ENCODE measurements around the gene SLC39A7. TPM values are rescaled to one million over a fixed set of nuclear protein-coding genes. Genes with fewer than 3 reads are reported as not detected.

The SLC39A7 gene
- total and polyA plus RNA-seq, 2 of the 4 experiments (the other 2 are of a cell fraction): 135 to 208 TPM

DNA sequence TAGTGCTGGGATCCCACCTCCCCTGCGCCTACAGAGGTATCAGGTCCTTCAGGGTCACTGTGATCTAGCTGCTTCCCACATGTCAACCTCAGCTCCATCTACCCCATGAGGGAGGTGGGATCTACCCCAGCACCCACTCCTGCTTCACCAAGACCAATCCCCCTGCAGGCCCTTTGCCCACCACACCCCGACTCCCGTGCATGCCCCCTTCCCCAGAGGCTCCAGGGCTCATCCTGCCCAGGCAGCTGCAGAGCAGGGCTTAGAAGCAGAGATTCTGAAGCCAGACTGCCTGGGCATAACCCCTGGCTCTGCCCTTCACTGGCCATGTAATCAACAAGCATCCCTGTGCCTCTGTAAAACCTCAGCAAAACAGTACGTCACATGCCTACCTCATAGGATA lies 25.9 kb upstream of the SLC39A7 start:
- H2BK5ac ChIP-seq (ENCODE audit: low read depth, low read length, poor library complexity, severe bottlenecking): no peak overlapping the region
- H3K27ac ChIP-seq (ENCODE audit: insufficient read depth, low read length): no peak overlapping the region
- H4K91ac ChIP-seq (ENCODE audit: insufficient read depth, low read depth, low read length): no peak overlapping the region
- H3K79me1 ChIP-seq (ENCODE audit: low read depth in 1 of 2, low read length in 2 of 2): no peaks in the 10 kb centered on the region
- no peak overlapping the region for H3K14ac ChIP-seq (replicated peaks; ENCODE audit: low read depth, low read length)
- H3K4me1 ChIP-seq (ENCODE audit: control insufficient read depth, insufficient read depth, low read length): no peaks in the 10 kb centered on the region
- intact Hi-C loops (cut with micrococcal nuclease) (no loop called here), dilution Hi-C loops (cut with HindIII; ENCODE audit: low sequenced_read_pairs, unreplicated experiment) (no loop called here), in situ Hi-C loops (cut with MboI; ENCODE audit: low sequenced_read_pairs) (no loop called here)
- no peak for ATAC-seq (ENCODE audit: low read depth)
- 80% methylated on average over 1 of the region's 4 CpGs; no CpG with 5 or more reads in 1 of the 2 experiments for WGBS, 2 experiments (ENCODE audit: extremely low coverage in 2 of 2, insufficient read length in 1 of 2)
- H2AK9ac ChIP-seq (replicated peaks; ENCODE audit: low read depth, low read length, poor library complexity): no peak overlapping the region
- no peaks in the 10 kb centered on the region for H3K9me1 ChIP-seq (ENCODE audit: insufficient read depth, low read length)
- no peak overlapping the region for H2AFZ ChIP-seq (replicated peaks; ENCODE audit: low read length, poor library complexity)
- H2BK15ac ChIP-seq (ENCODE audit: low read depth, low read length): no peak overlapping the region
- no peak for DNase-seq
- CTCF ChIA-PET: no interaction called here
- no TSS peak for BruUV-seq (replicated peaks)
- TF ChIP-seq, protein P1, sequence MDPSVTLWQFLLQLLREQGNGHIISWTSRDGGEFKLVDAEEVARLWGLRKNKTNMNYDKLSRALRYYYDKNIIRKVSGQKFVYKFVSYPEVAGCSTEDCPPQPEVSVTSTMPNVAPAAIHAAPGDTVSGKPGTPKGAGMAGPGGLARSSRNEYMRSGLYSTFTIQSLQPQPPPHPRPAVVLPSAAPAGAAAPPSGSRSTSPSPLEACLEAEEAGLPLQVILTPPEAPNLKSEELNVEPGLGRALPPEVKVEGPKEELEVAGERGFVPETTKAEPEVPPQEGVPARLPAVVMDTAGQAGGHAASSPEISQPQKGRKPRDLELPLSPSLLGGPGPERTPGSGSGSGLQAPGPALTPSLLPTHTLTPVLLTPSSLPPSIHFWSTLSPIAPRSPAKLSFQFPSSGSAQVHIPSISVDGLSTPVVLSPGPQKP (IDR thresholded peaks at IDR 0.05; ENCODE audit: borderline replicate concordance, low read depth, low read length): no peak
- TF ChIP-seq, protein P2, sequence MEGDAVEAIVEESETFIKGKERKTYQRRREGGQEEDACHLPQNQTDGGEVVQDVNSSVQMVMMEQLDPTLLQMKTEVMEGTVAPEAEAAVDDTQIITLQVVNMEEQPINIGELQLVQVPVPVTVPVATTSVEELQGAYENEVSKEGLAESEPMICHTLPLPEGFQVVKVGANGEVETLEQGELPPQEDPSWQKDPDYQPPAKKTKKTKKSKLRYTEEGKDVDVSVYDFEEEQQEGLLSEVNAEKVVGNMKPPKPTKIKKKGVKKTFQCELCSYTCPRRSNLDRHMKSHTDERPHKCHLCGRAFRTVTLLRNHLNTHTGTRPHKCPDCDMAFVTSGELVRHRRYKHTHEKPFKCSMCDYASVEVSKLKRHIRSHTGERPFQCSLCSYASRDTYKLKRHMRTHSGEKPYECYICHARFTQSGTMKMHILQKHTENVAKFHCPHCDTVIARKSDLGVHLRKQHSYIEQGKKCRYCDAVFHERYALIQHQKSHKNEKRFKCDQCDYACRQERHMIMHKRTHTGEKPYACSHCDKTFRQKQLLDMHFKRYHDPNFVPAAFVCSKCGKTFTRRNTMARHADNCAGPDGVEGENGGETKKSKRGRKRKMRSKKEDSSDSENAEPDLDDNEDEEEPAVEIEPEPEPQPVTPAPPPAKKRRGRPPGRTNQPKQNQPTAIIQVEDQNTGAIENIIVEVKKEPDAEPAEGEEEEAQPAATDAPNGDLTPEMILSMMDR (conservative IDR thresholded peaks at IDR 0.05; ENCODE audit: low read depth, low read length): no peak
- TF ChIP-seq POLR2A (IDR thresholded peaks at IDR 0.05; ENCODE audit: low read depth, low read length) (no peak), RAD21 (IDR thresholded peaks at IDR 0.05; ENCODE audit: low read length) (no peak), MXI1 (IDR thresholded peaks at IDR 0.05; ENCODE audit: borderline replicate concordance, low read depth, low read length) (no peak), CEBPB (IDR thresholded peaks at IDR 0.05; ENCODE audit: low read depth, low read length) (no peak), SMC3 (IDR thresholded peaks at IDR 0.05; ENCODE audit: low read depth, low read length) (no peak), CHD1 (IDR thresholded peaks at IDR 0.05; ENCODE audit: low read depth, low read length) (no peak), FOS (IDR thresholded peaks at IDR 0.05; ENCODE audit: low read depth, low read length) (no peak), MAZ (IDR thresholded peaks at IDR 0.05; ENCODE audit: borderline replicate concordance, low read depth, low read length) (no peak), RFX5 (IDR thresholded peaks at IDR 0.05; ENCODE audit: low read depth, low read length) (no peak), NFE2L2 (IDR thresholded peaks at IDR 0.05; ENCODE audit: low read depth, low read length) (no peak), RCOR1 (IDR thresholded peaks at IDR 0.05; ENCODE audit: insufficient replicate concordance, low read length) (no peak), BHLHE40 (IDR thresholded peaks at IDR 0.05; ENCODE audit: low read depth, low read length) (no peak), MAFK (IDR thresholded peaks at IDR 0.05; ENCODE audit: low read depth, low read length) (no peak)
- TF ChIP-seq, protein P3, sequence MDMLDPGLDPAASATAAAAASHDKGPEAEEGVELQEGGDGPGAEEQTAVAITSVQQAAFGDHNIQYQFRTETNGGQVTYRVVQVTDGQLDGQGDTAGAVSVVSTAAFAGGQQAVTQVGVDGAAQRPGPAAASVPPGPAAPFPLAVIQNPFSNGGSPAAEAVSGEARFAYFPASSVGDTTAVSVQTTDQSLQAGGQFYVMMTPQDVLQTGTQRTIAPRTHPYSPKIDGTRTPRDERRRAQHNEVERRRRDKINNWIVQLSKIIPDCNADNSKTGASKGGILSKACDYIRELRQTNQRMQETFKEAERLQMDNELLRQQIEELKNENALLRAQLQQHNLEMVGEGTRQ (IDR thresholded peaks at IDR 0.05; ENCODE audit: low read depth, low read length): no peak
- H3K23ac ChIP-seq (ENCODE audit: low read depth, low read length): no peak overlapping the region
- no peak overlapping the region for H4K8ac ChIP-seq (ENCODE audit: low read depth in 2 of 2, low read length in 2 of 2)
- H3K4me3 ChIP-seq (ENCODE audit: insufficient read depth, low read depth, low read length): no peak overlapping the region
- no peaks in the 10 kb centered on the region for H3K9me3 ChIP-seq (ENCODE audit: control insufficient read depth, insufficient read depth, low read length)
- H2BK20ac ChIP-seq (ENCODE audit: low read depth, low read length): no peak overlapping the region
- POLR2A ChIA-PET (ENCODE audit: unreplicated experiment): no interaction called here
- H3K36me3 ChIP-seq (ENCODE audit: control insufficient read depth, insufficient read depth, low read length): no peaks in the 10 kb centered on the region
- H3K27me3 ChIP-seq (ENCODE audit: control insufficient read depth, insufficient read depth, low read length): peaks cover 15% of the 10 kb centered on the region
- no peak overlapping the region for H3K4ac ChIP-seq (ENCODE audit: low read depth, low read length)
- H3K9ac ChIP-seq (ENCODE audit: low read depth, low read length): no peak overlapping the region
- H3K4me2 ChIP-seq (ENCODE audit: low read depth, low read length): no peak overlapping the region
- no peak overlapping the region for H3K18ac ChIP-seq (ENCODE audit: low read depth, low read length)
- no peak overlapping the region for H2BK120ac ChIP-seq (ENCODE audit: low read depth, low read length)
- H4K5ac ChIP-seq (ENCODE audit: low read depth, low read length): no peak overlapping the region
- no peaks in the 10 kb centered on the region for H4K20me1 ChIP-seq (ENCODE audit: insufficient read depth, low read length)
- no peak overlapping the region for H2AK5ac ChIP-seq (ENCODE audit: low read depth, low read length)
- H3K56ac ChIP-seq (ENCODE audit: extremely low read depth, insufficient read depth, low read length): no peak overlapping the region

All from IMR-90 (cell line).